GM12801 (cell line): ENCODE results near the gene ZNF362.

Experiments
- CTCF ChIP-seq: IDR thresholded peaks from one replicate; pipeline ENCODE4 v1.5.1; 2011; ENCODE audit warnings: control low read depth; ENCODE audit not compliant: insufficient read length; ENCODE audit errors: extremely low read depth

The ZNF362 gene

GRCh38 chr1:33246171-33246570 lies 10.1 kb upstream of the ZNF362 start:
- no peak for TF ChIP-seq CTCF

DNA sequence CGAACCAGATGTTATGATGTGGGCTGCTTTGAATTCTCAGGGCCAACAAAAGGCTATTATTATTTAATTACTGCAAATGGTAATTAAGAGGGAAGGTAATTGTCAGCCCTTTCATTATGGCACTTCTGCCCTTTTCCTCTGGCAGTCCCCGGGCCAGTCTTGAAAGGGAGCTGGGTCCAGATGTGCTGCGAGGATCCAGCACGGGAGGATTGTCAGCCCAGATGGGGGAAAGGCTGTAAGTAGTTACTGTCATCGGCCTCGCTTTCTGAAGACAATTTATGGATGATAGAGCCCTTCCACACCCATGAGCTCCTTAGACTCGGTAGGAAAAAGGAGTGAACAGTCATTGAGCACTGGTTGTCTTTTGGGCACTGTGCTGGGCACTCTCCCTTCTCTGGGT lies 8.7 kb upstream of the ZNF362 start:
- TF ChIP-seq CTCF: no peak

DNA sequence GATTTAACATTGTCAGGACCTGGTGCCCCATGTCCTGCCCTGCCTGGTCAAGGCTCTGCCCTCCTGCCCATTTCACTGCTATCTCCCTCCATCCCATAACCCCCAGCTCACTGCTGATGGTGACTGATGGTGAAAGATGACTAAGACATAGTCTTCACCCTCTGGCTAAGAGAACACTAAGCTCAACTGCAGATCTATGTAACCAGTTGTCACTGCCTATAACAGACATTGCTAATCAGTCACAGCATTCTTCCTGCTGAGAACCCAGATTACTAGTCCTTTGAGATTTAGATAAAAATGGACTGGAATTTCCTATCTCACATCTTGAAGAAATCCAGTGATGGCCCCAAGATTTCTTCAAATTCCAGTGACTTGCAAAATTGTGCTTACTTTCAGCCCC lies 8.0 kb upstream of the ZNF362 start:
- no peak for TF ChIP-seq CTCF

- no peak for TF ChIP-seq CTCF
These were observed 6.9 kb upstream of the ZNF362 start for GRCh38 chr1:33249422-33249821.

- TF ChIP-seq CTCF: no peak
These were observed 6.1 kb upstream of the ZNF362 start for GRCh38 chr1:33250217-33250616.

GRCh38 chr1:33250724-33251123 lies 5.6 kb upstream of the ZNF362 start:
- TF ChIP-seq CTCF: no peak

DNA sequence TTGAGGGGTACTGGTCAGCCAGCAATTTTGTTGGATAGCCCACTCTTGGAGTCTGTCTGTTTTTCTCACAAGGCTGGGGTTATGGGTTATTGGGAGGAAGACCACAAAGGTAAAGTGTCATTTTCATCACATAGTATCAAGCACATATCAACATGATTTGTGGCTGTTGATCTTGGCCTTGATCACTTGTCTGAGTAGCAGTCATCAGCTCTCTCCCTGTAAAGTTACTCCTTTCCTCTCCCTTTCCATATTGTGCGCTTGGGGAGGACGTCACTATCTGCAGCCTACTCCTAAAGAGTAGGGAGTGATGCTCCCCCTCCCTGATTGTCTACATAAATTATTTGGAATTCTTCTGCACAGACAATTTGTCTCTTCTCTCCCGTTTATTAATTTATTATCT lies 1.8 kb upstream of the ZNF362 start:
- no peak for TF ChIP-seq CTCF
